ENCODE measurements around the gene ROPN1L.
"Not testable (repeated sequence)": the region's sequence is repeated elsewhere in the genome, so short reads cannot be mapped to it uniquely, and the experiment has no call there.

GRCh38 chr5:10514572-10514971, 72.9 kb downstream of the ROPN1L start:
- TF ChIP-seq CTCF (IDR thresholded peaks at IDR 0.05; ENCODE audit: poor library complexity); EZH2phosphoT487 (IDR thresholded peaks at IDR 0.05; ENCODE audit: low read depth, severe bottlenecking, unreplicated experiment): not testable (repeated sequence)

Data from hepatocyte (in vitro differentiated cells).